ENCODE results near the gene RAD51B.

GRCh38 chr14:68544081-68544892 lies 724.7 kb downstream of the RAD51B start:
- TF ChIP-seq, protein P1, sequence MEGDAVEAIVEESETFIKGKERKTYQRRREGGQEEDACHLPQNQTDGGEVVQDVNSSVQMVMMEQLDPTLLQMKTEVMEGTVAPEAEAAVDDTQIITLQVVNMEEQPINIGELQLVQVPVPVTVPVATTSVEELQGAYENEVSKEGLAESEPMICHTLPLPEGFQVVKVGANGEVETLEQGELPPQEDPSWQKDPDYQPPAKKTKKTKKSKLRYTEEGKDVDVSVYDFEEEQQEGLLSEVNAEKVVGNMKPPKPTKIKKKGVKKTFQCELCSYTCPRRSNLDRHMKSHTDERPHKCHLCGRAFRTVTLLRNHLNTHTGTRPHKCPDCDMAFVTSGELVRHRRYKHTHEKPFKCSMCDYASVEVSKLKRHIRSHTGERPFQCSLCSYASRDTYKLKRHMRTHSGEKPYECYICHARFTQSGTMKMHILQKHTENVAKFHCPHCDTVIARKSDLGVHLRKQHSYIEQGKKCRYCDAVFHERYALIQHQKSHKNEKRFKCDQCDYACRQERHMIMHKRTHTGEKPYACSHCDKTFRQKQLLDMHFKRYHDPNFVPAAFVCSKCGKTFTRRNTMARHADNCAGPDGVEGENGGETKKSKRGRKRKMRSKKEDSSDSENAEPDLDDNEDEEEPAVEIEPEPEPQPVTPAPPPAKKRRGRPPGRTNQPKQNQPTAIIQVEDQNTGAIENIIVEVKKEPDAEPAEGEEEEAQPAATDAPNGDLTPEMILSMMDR (optimal IDR thresholded peaks at IDR 0.05 in 1 of 3, IDR thresholded peaks at IDR 0.05 in 1 of 3, conservative IDR thresholded peaks at IDR 0.05 in 1 of 3; ENCODE audit: extremely low read depth in 1 of 3, insufficient read depth in 2 of 3, low read length in 3 of 3), result no peak
- no peak for TF ChIP-seq EZH2 (IDR thresholded peaks at IDR 0.05; ENCODE audit: low read length)

All from keratinocyte (primary cell).